Endothelial cell of umbilical vein (primary cell): ENCODE measurements around the gene INPP5A. TPM values are rescaled to one million over a fixed set of nuclear protein-coding genes. Genes with fewer than 3 reads are reported as not detected.

Source experiments
- BruUV-seq: library from RNA; stranded (reverse); fragments of 400-500 nt; replicated peaks from 2 replicates; lab custom pipeline; 2021; lab: Mats Ljungman, UMichigan
- CTCF ChIA-PET: fragments of 300-600, 350-600 bp; sonication (Branson Sonifier 250); formaldehyde crosslinking; loops from one replicate; lab custom pipeline; 2021; ENCODE audit warnings: antibody characterized with exemption, inconsistent platforms; lab: Charles Lee
- POLR2A ChIA-PET: fragments of 300-600, 350-600 bp; sonication (Branson Sonifier 250); formaldehyde crosslinking; loops from one replicate; lab custom pipeline; 2021; ENCODE audit warnings: antibody characterized with exemption, inconsistent platforms; lab: Charles Lee
- DNase-seq: peaks from one replicate; pipeline ENCODE4 v3.0.0-alpha.2; 2011; ENCODE audit warnings: low read depth, low spot score
- FAIRE-seq: peaks from 2 replicates; lab custom pipeline; 2011; peaks lifted over from hg19 to GRCh38; lab: Jason Lieb, UNC
- H2AFZ ChIP-seq: 2 replicates; pipeline ENCODE4 v1.6.0; 2012; ENCODE audit warnings: low read depth, low read length, control low read depth, inconsistent platforms
- H3K27ac ChIP-seq: 2 replicates; pipeline ENCODE4 v1.5.1; 2011; ENCODE audit warnings: low read depth, mild to moderate bottlenecking, control low read depth, low read length, moderate library complexity; ENCODE audit not compliant: insufficient read depth
- H3K27me3 ChIP-seq, 2 experiments: 2 replicates each; pipeline versions ENCODE4 v1.6.0 to v1.6.1; 2011; ENCODE audit warnings: low read length in 2 of 2, mixed read lengths in 1 of 2; ENCODE audit not compliant: control insufficient read depth in 2 of 2, insufficient read depth in 2 of 2
- H3K36me3 ChIP-seq, 2 experiments: 2 replicates in 1 of 2; 3 replicates in 1 of 2; pipeline ENCODE4 v1.5.1; 2011; ENCODE audit warnings: low read length in 2 of 2, mild to moderate bottlenecking in 1 of 2, moderate library complexity in 1 of 2; ENCODE audit not compliant: control insufficient read depth in 2 of 2, insufficient read depth in 2 of 2; ENCODE audit errors: extremely low read depth in 1 of 2
- H3K4me1 ChIP-seq: 3 replicates; pipeline ENCODE4 v1.5.1; 2011; ENCODE audit warnings: mild to moderate bottlenecking, low read length; ENCODE audit not compliant: control insufficient read depth, insufficient read depth; ENCODE audit errors: extremely low read depth
- H3K4me2 ChIP-seq: 2 replicates; pipeline ENCODE4 v1.6.1; 2011; ENCODE audit warnings: low read length, control low read depth, mixed read lengths; ENCODE audit not compliant: insufficient read depth
- H3K4me3 ChIP-seq, 3 experiments: fragments of 200-600 bp in 1 of 3; sonication (generic), shearing (Covaris generic) in 1 of 3; replicated peaks in 1 of 3; 2 replicates each; pipeline ENCODE4 v1.5.1; 2011 to 2016; ENCODE audit warnings: control low read depth in 3 of 3, low read length in 3 of 3, mild to moderate bottlenecking in 2 of 3, inconsistent platforms in 1 of 3, low read depth in 1 of 3, moderate library complexity in 1 of 3; ENCODE audit not compliant: insufficient read depth in 1 of 3
- H3K79me2 ChIP-seq: 2 replicates; pipeline ENCODE4 v1.6.0; 2012; ENCODE audit warnings: low read length, inconsistent platforms; ENCODE audit not compliant: control insufficient read depth, insufficient read depth
- H3K9ac ChIP-seq: replicated peaks from 2 replicates; pipeline ENCODE3; 2011; ENCODE audit warnings: low read length, control low read depth; ENCODE audit not compliant: insufficient read depth; ENCODE audit errors: extremely low read depth
- H3K9me1 ChIP-seq: replicated peaks from 3 replicates; pipeline ENCODE4 v1.6.0; 2011; ENCODE audit warnings: mild to moderate bottlenecking, low read length; ENCODE audit not compliant: control insufficient read depth, insufficient read depth; ENCODE audit errors: extremely low read depth
- H3K9me3 ChIP-seq: replicated peaks from 2 replicates; pipeline ENCODE4 v1.5.1; 2012; ENCODE audit warnings: low read length, inconsistent platforms; ENCODE audit not compliant: control insufficient read depth, insufficient read depth
- H4K20me1 ChIP-seq: replicated peaks from 2 replicates; pipeline ENCODE3; 2011; ENCODE audit warnings: mild to moderate bottlenecking, low read length; ENCODE audit not compliant: control insufficient read depth, insufficient read depth; ENCODE audit errors: extremely low read depth
- EZH2 ChIP-seq: IDR thresholded peaks from 2 replicates; pipeline ENCODE4 v1.6.1; 2012; ENCODE audit warnings: borderline replicate concordance, low read depth, mild to moderate bottlenecking, moderate library complexity, low read length, inconsistent platforms; ENCODE audit not compliant: severe bottlenecking
- FOS ChIP-seq: IDR thresholded peaks from 2 replicates; pipeline ENCODE4 v1.6.1; 2011; ENCODE audit warnings: mild to moderate bottlenecking, low read length, moderate library complexity, borderline replicate concordance; ENCODE audit not compliant: insufficient read depth
- GATA2 ChIP-seq: IDR thresholded peaks from 2 replicates; pipeline ENCODE4 v1.7.0; 2011; ENCODE audit warnings: low read depth, mild to moderate bottlenecking, moderate library complexity, mixed read lengths, low read length; ENCODE audit not compliant: insufficient read length, insufficient read depth
- JUN ChIP-seq: IDR thresholded peaks from 2 replicates; pipeline ENCODE4 v1.6.1; 2011; ENCODE audit warnings: borderline replicate concordance, low read depth; ENCODE audit not compliant: insufficient read length, insufficient read depth
- MYC ChIP-seq: IDR thresholded peaks from one replicate; pipeline ENCODE4 v1.6.1; 2011; ENCODE audit warnings: mild to moderate bottlenecking, low read depth, low read length
- POLR2A ChIP-seq: IDR thresholded peaks from 2 replicates; pipeline ENCODE4 v1.6.1; 2012; ENCODE audit warnings: low read depth, mild to moderate bottlenecking, control low read depth, low read length
- POLR2AphosphoS5 ChIP-seq: IDR thresholded peaks from 2 replicates; pipeline ENCODE4 v1.6.1; 2012; ENCODE audit warnings: low read depth, mild to moderate bottlenecking, control low read depth, low read length, moderate library complexity; ENCODE audit not compliant: insufficient read depth
- dilution Hi-C: fragments of 300-500 bp; cut with MboI; formaldehyde crosslinking; loops from one replicate; pipeline ENCODE4 v1.15.0; 2019; ENCODE audit warnings: low sequenced_read_pairs; ENCODE audit not compliant: extremely low pct_ligation_motif_present
- intact Hi-C: fragments of 100-400 bp; cut with micrococcal nuclease; formaldehyde crosslinking; loops from one replicate; pipeline ENCODE4 v1.10.0; 2022
- polyA plus RNA-seq, 4 experiments: library from polyadenylated mRNA; depleted of rRNA in 3 of 4; stranded (reverse) in 3 of 4; unstranded in 1 of 4; fragments of >200 nt; gene quantifications; 2 replicates each; pipeline versions ENCODE4 v1.2.1 to v1.2.3, GENCODE V29; 2011 to 2012; ENCODE audit warnings: missing spikeins in 1 of 4
- total RNA-seq: library from RNA; stranded (reverse); gene quantifications from 2 replicates; pipeline ENCODE4 v1.2.3, GENCODE V29; 2021
- TF ChIP-seq, protein P1 (sequence below): IDR thresholded peaks from 2 replicates; pipeline ENCODE4 v1.6.1; 2011; ENCODE audit not compliant: insufficient read depth, insufficient read length
- TF ChIP-seq, protein P2 (sequence below), 2 donors: IDR thresholded peaks; 1 replicate in 1 of 2; 2 replicates in 1 of 2; pipeline ENCODE4 v1.5.1; 2011; ENCODE audit warnings: low read length in 2 of 2, mild to moderate bottlenecking in 2 of 2, moderate library complexity in 2 of 2, control low read depth in 1 of 2, inconsistent platforms in 1 of 2, low read depth in 1 of 2; ENCODE audit not compliant: insufficient read depth in 1 of 2; ENCODE audit errors: extremely low read depth in 1 of 2

The INPP5A gene
- total and polyA plus RNA-seq, 2 donors (not counting 3 experiments of a cell fraction or from before 2014, with no cell fraction given), result 22.9 to 33.2 TPM

DNA sequence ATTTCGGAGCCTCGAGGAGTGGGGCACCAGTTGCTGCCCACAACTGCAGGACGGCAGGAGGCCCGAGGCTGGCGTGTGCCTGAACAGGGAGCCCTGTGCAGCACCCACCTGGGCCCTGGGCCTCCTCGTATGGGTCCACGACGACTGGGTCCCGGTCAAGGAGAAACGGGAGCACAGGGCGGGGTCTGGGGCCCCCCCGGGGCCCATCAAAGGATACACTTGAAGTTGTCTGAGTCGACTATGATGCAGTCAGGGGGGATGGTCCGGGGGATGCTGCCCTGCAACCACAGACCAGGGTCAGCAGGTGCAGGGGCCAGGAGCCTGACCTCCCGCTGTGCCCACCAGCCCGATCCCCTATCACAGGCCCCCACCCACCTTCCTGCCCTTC lies 276.9 kb downstream of the INPP5A start:
- FAIRE-seq (no peak), DNase-seq (no peak)
- ChIA-PET POLR2A (no interaction called here), CTCF (no interaction called here)
- H3K9me3 ChIP-seq, result no peaks in the 10 kb centered on the region
- no peak overlapping the region for H3K4me2 ChIP-seq
- H3K27ac ChIP-seq, result no peak overlapping the region
- no peak for TF ChIP-seq POLR2A
- TF ChIP-seq, protein P1, sequence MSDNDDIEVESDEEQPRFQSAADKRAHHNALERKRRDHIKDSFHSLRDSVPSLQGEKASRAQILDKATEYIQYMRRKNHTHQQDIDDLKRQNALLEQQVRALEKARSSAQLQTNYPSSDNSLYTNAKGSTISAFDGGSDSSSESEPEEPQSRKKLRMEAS, result no peak
- H4K20me1 ChIP-seq, result no peaks in the 10 kb centered on the region
- no peak overlapping the region for H2AFZ ChIP-seq
- no peaks in the 10 kb centered on the region for H3K4me1 ChIP-seq
- H3K4me3 ChIP-seq, result no peak overlapping the region
- H3K79me2 ChIP-seq, result no peaks in the 10 kb centered on the region
- intact Hi-C loops (no loop called here), dilution Hi-C loops (no loop called here)
- no peaks in the 10 kb centered on the region for H3K9me1 ChIP-seq
- no peaks in the 10 kb centered on the region for H3K27me3 ChIP-seq
- H3K9ac ChIP-seq, result no peak overlapping the region
- BruUV-seq, result no TSS peak
- H3K36me3 ChIP-seq, result no peaks in the 10 kb centered on the region

DNA sequence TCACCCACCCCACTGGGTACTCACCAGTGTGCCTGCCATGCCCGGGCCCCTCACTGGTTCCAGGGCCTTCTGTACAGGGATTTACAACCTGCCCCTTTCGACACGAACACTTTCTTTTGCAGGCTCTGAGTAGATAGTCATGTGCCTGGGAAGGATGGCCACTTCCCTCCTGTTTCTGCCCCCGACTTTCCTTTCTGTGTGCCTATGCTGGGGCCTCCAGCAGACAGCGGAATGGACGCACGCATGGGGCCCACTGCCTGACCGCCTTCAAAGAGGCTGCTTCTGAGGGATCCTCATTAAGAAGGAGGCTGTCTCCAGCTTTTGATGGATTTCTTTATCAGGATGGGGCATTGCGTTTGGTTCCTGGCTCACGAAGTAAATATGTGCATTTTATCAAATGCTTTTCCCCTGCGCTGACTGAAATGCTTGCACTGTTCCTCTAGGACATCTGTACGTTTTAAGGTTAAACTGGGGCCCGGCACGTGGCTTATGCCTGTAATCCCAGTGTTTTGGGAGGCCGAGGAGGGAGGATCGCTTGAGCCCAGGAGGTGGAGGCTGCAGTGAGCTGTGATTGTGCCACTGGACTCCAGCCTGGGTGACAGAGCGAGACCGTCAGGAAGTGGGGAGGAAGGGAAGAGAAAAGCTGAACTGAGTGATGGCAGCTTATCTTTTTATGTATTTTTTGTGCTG lies 277.7 kb downstream of the INPP5A start:
- Histone ChIP-seq H3K36me3 (no peaks in the 10 kb centered on the region), H3K27me3 (no peaks in the 10 kb centered on the region), H3K27ac (no peak overlapping the region), H2AFZ (no peak overlapping the region), H4K20me1 (no peaks in the 10 kb centered on the region), H3K4me1 (no peaks in the 10 kb centered on the region), H3K4me2 (no peak overlapping the region), H3K9me3 (no peaks in the 10 kb centered on the region), H3K9ac (no peak overlapping the region), H3K4me3 (no peak overlapping the region), H3K9me1 (no peaks in the 10 kb centered on the region), H3K79me2 (no peaks in the 10 kb centered on the region)
- no TSS peak for BruUV-seq
- ChIA-PET CTCF (no interaction called here), POLR2A (no interaction called here)
- DNase-seq (no peak), FAIRE-seq (no peak)
- intact Hi-C loops (no loop called here), dilution Hi-C loops (no loop called here)
- TF ChIP-seq JUN (no peak), MYC (no peak), FOS (no peak), POLR2A (no peak), GATA2 (no peak), POLR2AphosphoS5 (no peak), EZH2 (no peak)
- TF ChIP-seq, protein P1, result no peak
- TF ChIP-seq, protein P2, sequence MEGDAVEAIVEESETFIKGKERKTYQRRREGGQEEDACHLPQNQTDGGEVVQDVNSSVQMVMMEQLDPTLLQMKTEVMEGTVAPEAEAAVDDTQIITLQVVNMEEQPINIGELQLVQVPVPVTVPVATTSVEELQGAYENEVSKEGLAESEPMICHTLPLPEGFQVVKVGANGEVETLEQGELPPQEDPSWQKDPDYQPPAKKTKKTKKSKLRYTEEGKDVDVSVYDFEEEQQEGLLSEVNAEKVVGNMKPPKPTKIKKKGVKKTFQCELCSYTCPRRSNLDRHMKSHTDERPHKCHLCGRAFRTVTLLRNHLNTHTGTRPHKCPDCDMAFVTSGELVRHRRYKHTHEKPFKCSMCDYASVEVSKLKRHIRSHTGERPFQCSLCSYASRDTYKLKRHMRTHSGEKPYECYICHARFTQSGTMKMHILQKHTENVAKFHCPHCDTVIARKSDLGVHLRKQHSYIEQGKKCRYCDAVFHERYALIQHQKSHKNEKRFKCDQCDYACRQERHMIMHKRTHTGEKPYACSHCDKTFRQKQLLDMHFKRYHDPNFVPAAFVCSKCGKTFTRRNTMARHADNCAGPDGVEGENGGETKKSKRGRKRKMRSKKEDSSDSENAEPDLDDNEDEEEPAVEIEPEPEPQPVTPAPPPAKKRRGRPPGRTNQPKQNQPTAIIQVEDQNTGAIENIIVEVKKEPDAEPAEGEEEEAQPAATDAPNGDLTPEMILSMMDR (IDR thresholded peaks at IDR 0.05; ENCODE audit: extremely low read depth in 1 of 2, insufficient read depth in 1 of 2, low read depth in 1 of 2, low read length in 2 of 2), result no peak
